Fibroblast of lung (primary cell): ENCODE results near the gene TICRR.

Experiments
- CTCF ChIP-seq, 2 donors: IDR thresholded peaks in 1 of 2; conservative IDR thresholded peaks in 1 of 2; 1 replicate in 1 of 2; 2 replicates in 1 of 2; pipeline ENCODE4 v1.5.1; 2011 to 2012; ENCODE audit warnings: low read length in 2 of 2, control low read depth in 1 of 2, inconsistent platforms in 1 of 2, low read depth in 1 of 2, mild to moderate bottlenecking in 1 of 2
- EZH2 ChIP-seq: IDR thresholded peaks from 2 replicates; pipeline ENCODE4 v1.5.1; 2012; ENCODE audit warnings: low read length, control low read depth, mild to moderate bottlenecking; ENCODE audit errors: missing control alignments

GRCh38 chr15:89642106-89642505 is 66.8 kb downstream of the TICRR start:
- TF ChIP-seq CTCF (conservative IDR thresholded peaks at IDR 0.05 in 1 of 2, IDR thresholded peaks at IDR 0.05 in 1 of 2; ENCODE audit: low read depth in 1 of 2, low read length in 2 of 2) (no peak), EZH2 (no peak)
